B cell (primary cell): Measurements from ENCODE around the gene TSPAN15.

Source experiments
- CTCF ChIP-seq: fragments of 200-600 bp; IDR thresholded peaks from one replicate; pipeline ENCODE4 v1.8.0; 2022; ENCODE audit warnings: antibody characterized with exemption, mild to moderate bottlenecking
- EZH2 ChIP-seq: IDR thresholded peaks from 2 replicates; pipeline ENCODE4 v1.6.1; 2012; ENCODE audit warnings: borderline replicate concordance, low read depth, mild to moderate bottlenecking, moderate library complexity, low read length; ENCODE audit not compliant: insufficient read depth, poor library complexity, severe bottlenecking

- TF ChIP-seq CTCF (no peak), EZH2 (no peak)
Observed at GRCh38 chr10:69406302-69406811, 44.9 kb upstream of the TSPAN15 start.
